B cell (primary cell): ENCODE measurements around the gene RGL1. TPM values are rescaled to one million over a fixed set of nuclear protein-coding genes. Genes with fewer than 3 reads are reported as not detected.

Source experiments
- ATAC-seq: fragments of 200-7000 bp; cut with Tn5 transposase; one replicate; pipeline ENCODE4 v1.10.0; 2021; ENCODE audit warnings: low read depth, mild to moderate bottlenecking, moderate number of reproducible peaks, moderate library complexity
- CTCF ChIA-PET: fragments of 350-600 bp; sonication (Branson Sonifier 250); formaldehyde crosslinking; loops from one replicate; lab custom pipeline; 2021; ENCODE audit warnings: antibody characterized with exemption, inconsistent platforms; lab: Charles Lee
- POLR2A ChIA-PET: fragments of 350-600 bp; sonication (Branson Sonifier 250); formaldehyde crosslinking; loops from one replicate; lab custom pipeline; 2021; ENCODE audit warnings: antibody characterized with exemption; lab: Charles Lee
- DNase-seq: peaks from one replicate; pipeline ENCODE4 v3.0.0; 2013
- H2AFZ ChIP-seq: 2 replicates; pipeline ENCODE4 v1.6.1; 2012; ENCODE audit warnings: mild to moderate bottlenecking, low read depth, low read length; ENCODE audit not compliant: insufficient read depth, poor library complexity, severe bottlenecking
- H3K27ac ChIP-seq, 2 donors: 1 replicate in 1 of 2; 2 replicates in 1 of 2; pipeline ENCODE4 v1.5.1; 2012 to 2013; ENCODE audit warnings: low read length in 2 of 2, mild to moderate bottlenecking in 2 of 2, moderate library complexity in 1 of 2
- H3K27me3 ChIP-seq, 4 experiments: fragments of 200-600 bp in 1 of 4; sonication (generic) in 1 of 4; replicated peaks in 1 of 4; 1 replicate in 2 of 4; 2 replicates in 2 of 4; pipeline versions ENCODE4 v1.6.1 to v1.7.0; 2013 to 2016; ENCODE audit warnings: low read length in 3 of 4, mild to moderate bottlenecking in 2 of 4, mixed read lengths in 1 of 4, moderate library complexity in 1 of 4; ENCODE audit not compliant: insufficient read depth in 4 of 4, control insufficient read depth in 3 of 4; ENCODE audit errors: control extremely low read depth in 1 of 4
- H3K36me3 ChIP-seq, 2 experiments: replicated peaks in 1 of 2; 1 replicate in 1 of 2; 2 replicates in 1 of 2; pipeline versions ENCODE4 v1.6.1 to v1.7.1; 2013; ENCODE audit warnings: low read length in 1 of 2; ENCODE audit not compliant: insufficient read depth in 2 of 2, control insufficient read depth in 1 of 2; ENCODE audit errors: control extremely low read depth in 1 of 2, extremely low read depth in 1 of 2
- H3K4me1 ChIP-seq, 2 donors: fragments of 200-600 bp in 1 of 2; sonication (generic) in 1 of 2; 1 replicate in 1 of 2; 2 replicates in 1 of 2; pipeline versions ENCODE4 v1.5.1 to v1.6.1; 2013 to 2017; ENCODE audit warnings: low read length in 2 of 2; ENCODE audit not compliant: control insufficient read depth in 2 of 2, insufficient read depth in 2 of 2
- H3K4me2 ChIP-seq: replicated peaks from 2 replicates; pipeline ENCODE3; 2012; ENCODE audit warnings: mild to moderate bottlenecking, low read depth, low read length; ENCODE audit not compliant: poor library complexity, severe bottlenecking
- H3K4me3 ChIP-seq, 5 experiments: fragments of 200-600 bp in 1 of 5; sonication (generic) in 1 of 5; 1 replicate in 3 of 5; 2 replicates in 2 of 5; pipeline versions ENCODE4 v1.5.1 to v1.7.0; 2011 to 2016; ENCODE audit warnings: low read length in 4 of 5, mild to moderate bottlenecking in 4 of 5, low read depth in 2 of 5, control low read depth in 1 of 5, moderate library complexity in 1 of 5; ENCODE audit not compliant: insufficient read depth in 1 of 5; ENCODE audit errors: control extremely low read depth in 1 of 5, extremely low read depth in 1 of 5
- H3K79me2 ChIP-seq: fragments of 200-600 bp; sonication (generic); one replicate; pipeline ENCODE4 v1.6.0; 2016; ENCODE audit warnings: low read length; ENCODE audit not compliant: control insufficient read depth, insufficient read depth
- H3K9ac ChIP-seq: fragments of 200-600 bp; sonication (generic); 2 replicates; pipeline ENCODE4 v1.6.1; 2017; ENCODE audit warnings: mild to moderate bottlenecking, low read length, moderate library complexity
- H3K9me3 ChIP-seq, 3 donors: one replicate each; pipeline versions ENCODE4 v1.6.1 to v1.7.1; 2013; ENCODE audit warnings: low read length in 2 of 3; ENCODE audit not compliant: control insufficient read depth in 2 of 3, insufficient read depth in 1 of 3; ENCODE audit errors: control extremely low read depth in 1 of 3
- H4K20me1 ChIP-seq: 2 replicates; pipeline ENCODE4 v1.6.0; 2012; ENCODE audit warnings: mild to moderate bottlenecking, low read length; ENCODE audit not compliant: insufficient read depth, control insufficient read depth, poor library complexity, severe bottlenecking
- H3K27ac Mint-ChIP-seq: one replicate; pipeline ENCODE4 v1.8.0; 2021; ENCODE audit warnings: mixed read lengths
- H3K27me3 Mint-ChIP-seq: one replicate; pipeline ENCODE4 v1.8.0; 2021; ENCODE audit warnings: mixed read lengths
- H3K4me1 Mint-ChIP-seq: one replicate; pipeline ENCODE4 v1.8.0; 2021; ENCODE audit warnings: mixed read lengths
- H3K4me3 Mint-ChIP-seq: one replicate; pipeline ENCODE4 v1.8.0; 2021; ENCODE audit warnings: mixed read lengths
- H3K9me3 Mint-ChIP-seq: one replicate; pipeline ENCODE4 v1.8.0; 2022; ENCODE audit warnings: mixed read lengths; ENCODE audit not compliant: insufficient read depth
- CTCF ChIP-seq: fragments of 200-600 bp; IDR thresholded peaks from one replicate; pipeline ENCODE4 v1.8.0; 2022; ENCODE audit warnings: antibody characterized with exemption, mild to moderate bottlenecking
- EZH2 ChIP-seq: IDR thresholded peaks from 2 replicates; pipeline ENCODE4 v1.6.1; 2012; ENCODE audit warnings: borderline replicate concordance, low read depth, mild to moderate bottlenecking, moderate library complexity, low read length; ENCODE audit not compliant: insufficient read depth, poor library complexity, severe bottlenecking
- WGBS: methylation state at CpG from one replicate; pipeline ENCODE4 v1.1.5; 2013; ENCODE audit warnings: missing lambda C conversion rate; ENCODE audit not compliant: insufficient coverage; 5-methylcytosine and 5-hydroxymethylcytosine counted together
- intact Hi-C: fragments of 100-400 bp; cut with micrococcal nuclease; formaldehyde crosslinking; loops from one replicate; pipeline ENCODE4 v1.10.0; 2022
- polyA plus RNA-seq: library from polyadenylated mRNA; depleted of rRNA; stranded (reverse); fragments of >200 nt; gene quantifications from 2 replicates; pipeline ENCODE4 v1.2.3, GENCODE V29; 2012
- total RNA-seq, 2 donors: library from RNA; stranded (reverse); fragments of 120-200 nt in 1 of 2; gene quantifications; 1 replicate in 1 of 2; 2 replicates in 1 of 2; pipeline versions ENCODE4 v1.2.3 to v1.2.4, GENCODE V29; 2013 to 2022

Gene RGL1
- total and polyA plus RNA-seq, 2 donors (not counting 1 experiment from before 2014, with no cell fraction given), result 0.09 to 1.1 TPM

GRCh38 chr1:183877053-183877720 is 72.3 kb downstream of the RGL1 start:
- intact Hi-C loops, result no loop called here
- no peak overlapping the region for H2AFZ ChIP-seq
- CTCF ChIA-PET, result no interaction called here

GRCh38 chr1:183879494-183879893 is 74.6 kb downstream of the RGL1 start:
- Histone ChIP-seq H3K4me1 (no peaks in the 10 kb centered on the region), H2AFZ (no peak overlapping the region), H3K79me2 (no peaks in the 10 kb centered on the region), H3K9ac (no peak overlapping the region), H3K27me3 (no peaks in the 10 kb centered on the region), H3K36me3 (no peaks in the 10 kb centered on the region), H4K20me1 (no peaks in the 10 kb centered on the region), H3K4me3 (no peak overlapping the region), H3K4me2 (no peak overlapping the region), H3K27ac (no peak overlapping the region), H3K9me3 (no peaks in the 10 kb centered on the region)
- Mint-ChIP-seq H3K9me3 (no peaks in the 10 kb centered on the region), H3K27ac (no peak overlapping the region), H3K4me3 (no peak overlapping the region), H3K4me1 (no peaks in the 10 kb centered on the region), H3K27me3 (peaks cover 8% of the 10 kb centered on the region)
- CTCF ChIA-PET, result no interaction called here
- POLR2A ChIA-PET, result no interaction called here
- 100% methylated on average over 2 of the region's 2 CpGs for WGBS
- TF ChIP-seq CTCF (no peak), EZH2 (no peak)
- ATAC-seq (no peak), DNase-seq (no peak)
- intact Hi-C loops, result no loop called here

More at GRCh38 chr1:183877053-183877720, 72.3 kb downstream of the RGL1 start:
- POLR2A ChIA-PET, result no interaction called here
- Histone ChIP-seq H3K36me3 (no peaks in the 10 kb centered on the region), H4K20me1 (no peaks in the 10 kb centered on the region), H3K9ac (no peak overlapping the region), H3K27me3 (no peaks in the 10 kb centered on the region), H3K4me1 (no peaks in the 10 kb centered on the region), H3K4me3 (no peak overlapping the region), H3K27ac (no peak overlapping the region), H3K9me3 (no peaks in the 10 kb centered on the region), H3K79me2 (no peaks in the 10 kb centered on the region), H3K4me2 (no peak overlapping the region)
- no peak for ATAC-seq
- Mint-ChIP-seq H3K4me3 (no peak overlapping the region), H3K9me3 (no peaks in the 10 kb centered on the region), H3K27ac (no peak overlapping the region), H3K27me3 (peaks cover 7% of the 10 kb centered on the region), H3K4me1 (no peaks in the 10 kb centered on the region)
- no peak for TF ChIP-seq EZH2
- no peak for TF ChIP-seq CTCF
- WGBS, result 97% methylated on average over 4 of the region's 10 CpGs
- DNase-seq, result no peak
